ENCODE results near the gene RAG1. TPM values are rescaled to one million over a fixed set of nuclear protein-coding genes. Genes with fewer than 3 reads are reported as not detected.

Gene RAG1
- total RNA-seq, 1 experiment from 2014 or later: 0.16 TPM

GRCh38 chr11:36601155-36601554 lies 33.3 kb downstream of the RAG1 start:
- DNase-seq (ENCODE audit: unreplicated experiment): no peak
- Mint-ChIP-seq H3K9me3 (ENCODE audit: unreplicated experiment) (no peaks in the 10 kb centered on the region), H3K4me3 (ENCODE audit: unreplicated experiment) (no peak overlapping the region), H3K4me1 (ENCODE audit: insufficient read depth, unreplicated experiment) (no peaks in the 10 kb centered on the region), H3K36me3 (ENCODE audit: insufficient read depth, unreplicated experiment) (no peaks in the 10 kb centered on the region), H3K27me3 (ENCODE audit: insufficient read depth, unreplicated experiment) (no peaks in the 10 kb centered on the region), H3K27ac (ENCODE audit: low read depth, unreplicated experiment) (no peak overlapping the region)
- ChIA-PET CTCF (interaction anchor here (1.2 kb wide), 1 partner anchor 37 kb away, joined by 6 read pairs; no protein-coding TSS in a partner anchor), POLR2A (no interaction called here)
- intact Hi-C loops (cut with micrococcal nuclease): no loop called here
- no TSS peak for BruUV-seq (replicated peaks)
- no peak for TF ChIP-seq CTCF (IDR thresholded peaks at IDR 0.05; ENCODE audit: unreplicated experiment)

GRCh38 chr11:36602135-36602534 lies 34.3 kb downstream of the RAG1 start:
- BruUV-seq (replicated peaks): no TSS peak

GRCh38 chr11:36605221-36606216 lies 37.7 kb downstream of the RAG1 start:
- no peak overlapping the region for H3K4me3 Mint-ChIP-seq (ENCODE audit: unreplicated experiment)
- H3K27me3 Mint-ChIP-seq (ENCODE audit: insufficient read depth, unreplicated experiment): no peaks in the 10 kb centered on the region
- ChIA-PET POLR2A (no interaction called here), CTCF (interaction anchor here (0.6 to 1.0 kb wide), 5 partner anchors 17 to 154 kb away, joined by 3 read pairs; no protein-coding TSS in a partner anchor)
- H3K27ac Mint-ChIP-seq (ENCODE audit: low read depth, unreplicated experiment): no peak overlapping the region
- no peak for DNase-seq (ENCODE audit: unreplicated experiment)
- no peaks in the 10 kb centered on the region for H3K36me3 Mint-ChIP-seq (ENCODE audit: insufficient read depth, unreplicated experiment)
- no peaks in the 10 kb centered on the region for H3K9me3 Mint-ChIP-seq (ENCODE audit: unreplicated experiment)
- TF ChIP-seq CTCF (IDR thresholded peaks at IDR 0.05; ENCODE audit: unreplicated experiment): no peak
- H3K4me1 Mint-ChIP-seq (ENCODE audit: insufficient read depth, unreplicated experiment): no peaks in the 10 kb centered on the region
- intact Hi-C loops (cut with micrococcal nuclease): no loop called here
- BruUV-seq (replicated peaks): no TSS peak

More at GRCh38 chr11:36602135-36602534, 34.3 kb downstream of the RAG1 start:
- Mint-ChIP-seq H3K27ac (ENCODE audit: low read depth, unreplicated experiment) (no peak overlapping the region), H3K4me1 (ENCODE audit: insufficient read depth, unreplicated experiment) (no peaks in the 10 kb centered on the region), H3K36me3 (ENCODE audit: insufficient read depth, unreplicated experiment) (no peaks in the 10 kb centered on the region), H3K9me3 (ENCODE audit: unreplicated experiment) (no peaks in the 10 kb centered on the region), H3K27me3 (ENCODE audit: insufficient read depth, unreplicated experiment) (no peaks in the 10 kb centered on the region), H3K4me3 (ENCODE audit: unreplicated experiment) (no peak overlapping the region)
- DNase-seq (ENCODE audit: unreplicated experiment): no peak
- no peak for TF ChIP-seq CTCF (IDR thresholded peaks at IDR 0.05; ENCODE audit: unreplicated experiment)
- ChIA-PET POLR2A (no interaction called here), CTCF (interaction anchor here (0.7 kb wide), 1 partner anchor 28 kb away, joined by 3 read pairs; no protein-coding TSS in a partner anchor)
- intact Hi-C loops (cut with micrococcal nuclease): no loop called here

GRCh38 chr11:36608491-36609199 lies 40.8 kb downstream of the RAG1 start:
- POLR2A ChIA-PET: interaction anchor here (1.1 kb wide), 1 partner anchor 13 kb away, joined by 3 read pairs; no protein-coding TSS in a partner anchor
- BruUV-seq (replicated peaks): no TSS peak
- Mint-ChIP-seq H3K27me3 (ENCODE audit: insufficient read depth, unreplicated experiment) (no peaks in the 10 kb centered on the region), H3K9me3 (ENCODE audit: unreplicated experiment) (no peaks in the 10 kb centered on the region), H3K4me1 (ENCODE audit: insufficient read depth, unreplicated experiment) (no peaks in the 10 kb centered on the region), H3K27ac (ENCODE audit: low read depth, unreplicated experiment) (no peak overlapping the region), H3K4me3 (ENCODE audit: unreplicated experiment) (no peak overlapping the region), H3K36me3 (ENCODE audit: insufficient read depth, unreplicated experiment) (no peaks in the 10 kb centered on the region)
- intact Hi-C loops (cut with micrococcal nuclease): no loop called here
- TF ChIP-seq CTCF (IDR thresholded peaks at IDR 0.05; ENCODE audit: unreplicated experiment): no peak
- no peak for DNase-seq (ENCODE audit: unreplicated experiment)
- CTCF ChIA-PET: interaction anchor here (0.5 to 2.4 kb wide), 6 partner anchors 14 to 1348 kb away, joined by 3 to 13 read pairs (median 3); no protein-coding TSS in a partner anchor
